Ecto neural progenitor cell (in vitro differentiated cells): ENCODE data around the gene LENG8.
A peak's percentile ranks its signal among the peaks of the same experiment; 100 is the strongest.
"Not testable (repeated sequence)": the region's sequence is repeated elsewhere in the genome, so short reads cannot be mapped to it uniquely, and the experiment has no call there.

Source experiments
- DNase-seq: peaks from one replicate; pipeline ENCODE4 v3.0.0-alpha.2; 2018; ENCODE audit warnings: low spot score

The LENG8 gene

GRCh38 chr19:54462047-54462654 is 13.2 kb downstream of the LENG8 start:
- no peak for DNase-seq

GRCh38 chr19:54462655-54463530 is 13.9 kb downstream of the LENG8 start:
- DNase-seq, result peak; percentile 79

GRCh38 chr19:54463531-54464043 is 14.6 kb downstream of the LENG8 start, which contains the start of gene LENG9:
LENG9 (minus strand) TSS chr19:54463778; CDS start chr19:54463526, 252 bp downstream.
- peak; percentile 95 for DNase-seq

GRCh38 chr19:54464044-54464629 is 15.1 kb downstream of the LENG8 start:
- peak; percentile 86 for DNase-seq

GRCh38 chr19:54464630-54465425 is 15.8 kb downstream of the LENG8 start:
- DNase-seq, result peak; percentile 94

GRCh38 chr19:54465426-54466109 is 16.6 kb downstream of the LENG8 start:
- no peak for DNase-seq

- DNase-seq, result not testable (repeated sequence)
These were observed 17.1 kb downstream of the LENG8 start for GRCh38 chr19:54466110-54466480.

GRCh38 chr19:54469496-54469934 is 20.5 kb downstream of the LENG8 start:
- DNase-seq, result no peak

GRCh38 chr19:54470276-54470887 is 21.4 kb downstream of the LENG8 start:
- DNase-seq, result no peak

- no peak for DNase-seq
These were observed 22.2 kb downstream of the LENG8 start for GRCh38 chr19:54470991-54471782.

GRCh38 chr19:54473071-54473891 is 24.3 kb downstream of the LENG8 start, which contains the start of gene CDC42EP5:
CDC42EP5 (minus strand) TSS chr19:54473296; CDS start chr19:54465547, 7,749 bp downstream.
- DNase-seq, result peak; percentile 61

GRCh38 chr19:54473892-54474372 is 24.9 kb downstream of the LENG8 start:
- DNase-seq, result no peak

GRCh38 chr19:54475706-54476105 is 26.7 kb downstream of the LENG8 start:
- DNase-seq, result no peak

GRCh38 chr19:54477650-54478049 is 28.7 kb downstream of the LENG8 start:
- DNase-seq, result no peak

GRCh38 chr19:54478677-54479266 is 29.8 kb downstream of the LENG8 start:
- DNase-seq, result peak; percentile 79

GRCh38 chr19:54480051-54480450 is 31.1 kb downstream of the LENG8 start:
- no peak for DNase-seq

GRCh38 chr19:54481326-54481930 is 32.4 kb downstream of the LENG8 start:
- DNase-seq, result peak; percentile 87

- no peak for DNase-seq
These were observed 33.9 kb downstream of the LENG8 start for GRCh38 chr19:54482889-54483288.
